NCI-H2029 (cell line): ENCODE results near the gene FNDC11.
"Not testable (repeated sequence)": the region's sequence is repeated elsewhere in the genome, so short reads cannot be mapped to it uniquely, and the experiment has no call there.

ENCODE experiments used
- DNase-seq: peaks from one replicate; lab custom pipeline; 2025; lab: John Stamatoyannopoulos, UW

Gene FNDC11

GRCh38 chr20:63553933-63554290, at the start of gene FNDC11:
Gene FNDC11 (plus strand): TSS chr20:63554159. CDS start chr20:63555664, 1,505 bp downstream.
- no peak for DNase-seq

DNA sequence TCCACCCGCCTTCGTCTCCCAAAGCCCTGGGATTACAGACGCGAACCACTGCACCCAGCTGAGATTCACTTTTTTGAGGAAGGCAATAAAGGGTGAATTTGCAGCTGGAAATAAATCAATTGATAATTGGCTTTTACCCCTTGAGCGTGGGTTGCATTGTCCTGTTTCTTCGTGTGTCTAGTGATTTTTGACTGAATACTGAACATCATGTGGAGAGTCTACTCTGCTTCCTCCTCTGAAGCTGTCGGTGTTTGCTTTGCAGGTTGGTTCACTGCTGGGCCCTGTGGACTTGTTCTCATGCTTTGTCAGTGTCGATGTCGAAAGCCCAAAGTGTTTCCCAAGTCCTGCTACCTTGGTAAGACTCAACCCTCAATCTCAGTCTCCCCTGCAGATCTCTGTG, 49.3 kb upstream of the FNDC11 start:
- DNase-seq, result no peak

DNA sequence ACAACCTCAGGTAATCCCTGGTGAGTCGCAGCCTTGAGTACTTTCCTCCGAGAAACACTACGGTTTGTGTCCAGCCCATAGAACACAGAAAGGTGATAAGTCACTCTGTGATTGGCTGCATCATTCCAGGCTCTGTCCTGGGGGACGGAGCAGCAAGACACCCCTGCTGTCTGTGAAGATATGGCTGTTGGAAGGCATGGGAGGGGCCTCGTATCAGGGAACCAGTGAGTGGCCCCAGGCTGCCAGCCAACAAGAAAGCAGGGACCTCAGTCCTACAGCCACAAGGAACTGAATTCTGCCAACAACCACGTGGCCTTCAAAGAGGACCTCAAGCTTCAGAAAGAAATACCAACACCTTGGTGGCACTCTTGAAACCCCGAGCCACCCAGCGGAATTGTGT, 48.7 kb upstream of the FNDC11 start:
- no peak for DNase-seq

GRCh38 chr20:63505723-63506122, 48.2 kb upstream of the FNDC11 start:
- no peak for DNase-seq

- no peak for DNase-seq
Observed at GRCh38 chr20:63507083-63507743, 46.7 kb upstream of the FNDC11 start.

DNA sequence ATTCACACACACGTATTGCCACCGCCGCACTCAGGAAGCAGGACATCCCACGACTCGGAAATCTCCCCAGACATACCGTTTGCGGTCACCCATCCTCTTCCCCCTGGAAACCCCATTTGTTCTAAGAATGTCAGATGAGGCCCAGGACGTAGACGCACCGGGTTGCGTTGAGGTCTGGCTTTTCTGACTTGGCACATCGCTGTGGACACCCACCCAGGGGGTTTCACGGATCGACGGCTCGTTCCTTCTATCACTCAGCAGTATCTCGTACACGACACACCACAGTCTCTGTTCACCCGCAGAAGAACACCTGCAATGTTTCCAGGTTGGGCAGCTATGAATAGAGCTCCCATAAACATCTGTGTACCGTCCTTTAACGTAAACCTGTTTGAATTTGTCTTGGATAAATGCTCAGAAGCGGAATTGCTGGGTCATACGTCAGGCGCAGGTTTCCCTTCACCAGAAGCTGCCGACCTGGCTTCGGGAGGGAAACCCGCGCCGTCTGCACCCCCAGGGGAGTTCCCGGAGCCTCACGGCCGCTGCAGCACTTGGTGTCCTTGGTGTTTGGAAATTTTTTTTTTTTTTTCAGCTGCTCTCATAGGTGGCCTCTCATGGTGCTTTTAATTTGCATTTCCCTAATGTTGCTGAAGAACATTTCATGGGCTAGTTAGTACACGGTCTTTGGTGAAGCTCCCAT, 45.7 kb upstream of the FNDC11 start:
- DNase-seq, result no peak

GRCh38 chr20:63509088-63509564, 44.8 kb upstream of the FNDC11 start:
- no peak for DNase-seq

DNA sequence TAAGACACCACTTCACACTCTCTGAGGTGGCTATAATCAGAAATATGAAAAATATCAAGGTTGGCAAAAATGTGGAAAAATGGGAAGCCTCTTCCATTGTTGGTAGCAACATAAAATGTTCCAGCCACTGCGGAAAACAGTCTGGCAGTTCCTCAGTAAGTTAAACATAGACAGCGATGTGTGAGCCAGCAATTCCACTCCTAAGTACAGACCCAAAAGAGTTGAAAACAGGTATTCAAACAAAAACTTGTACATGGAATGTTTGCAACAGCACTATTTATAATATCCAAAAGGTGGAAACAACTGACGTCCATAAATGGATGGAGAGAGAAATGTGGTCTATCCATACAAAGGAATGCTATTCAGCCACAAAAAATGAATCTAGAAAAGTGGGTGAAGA, 40.8 kb upstream of the FNDC11 start:
- no peak for DNase-seq

DNA sequence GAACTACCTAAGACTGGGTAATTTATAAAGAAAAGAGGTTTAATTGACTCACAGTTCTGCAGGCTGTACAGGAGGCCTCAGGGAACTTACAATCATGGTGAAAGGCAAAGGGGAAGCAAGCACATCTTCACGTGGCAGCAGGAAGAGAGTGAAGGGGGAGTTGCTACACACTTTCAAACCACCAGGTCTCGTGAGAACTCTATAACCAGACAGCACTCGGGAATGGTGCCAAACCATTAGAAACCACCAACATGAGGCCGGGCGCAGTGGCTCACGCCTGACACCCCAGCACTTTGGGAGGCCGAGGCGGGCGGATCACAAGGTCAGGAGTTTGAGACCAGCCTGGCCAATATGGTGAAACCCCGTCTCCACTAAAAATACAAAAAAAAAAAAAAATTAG, 39.4 kb upstream of the FNDC11 start:
- not testable (repeated sequence) for DNase-seq

- DNase-seq, result no peak
Observed at GRCh38 chr20:63517376-63518309, 36.3 kb upstream of the FNDC11 start.

DNA sequence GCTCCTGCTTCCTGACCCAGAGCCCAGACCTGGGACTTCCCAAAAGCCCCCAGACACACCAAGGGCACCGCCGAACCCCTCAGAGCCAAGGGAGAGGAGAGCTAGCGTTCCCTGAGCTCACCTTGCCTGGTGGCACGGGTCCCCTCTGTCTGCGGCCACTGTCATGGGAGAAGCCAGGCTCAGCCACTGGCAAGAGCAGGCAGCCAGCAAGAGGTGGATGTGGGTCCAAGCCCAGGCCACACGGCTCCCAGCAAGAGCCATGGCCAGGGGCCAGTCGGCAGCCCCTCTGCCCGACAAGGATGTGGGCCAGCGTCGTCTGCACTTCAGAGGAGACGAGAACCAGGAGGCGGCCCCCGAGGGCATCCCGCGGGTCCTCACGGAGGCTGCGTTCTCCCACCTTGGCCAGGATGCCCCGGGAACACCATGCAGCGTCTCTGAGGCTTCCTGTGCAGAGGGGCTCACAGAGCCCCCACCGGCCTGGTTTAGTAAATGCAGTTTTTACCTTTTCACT, 35.6 kb upstream of the FNDC11 start:
- no peak for DNase-seq

DNA sequence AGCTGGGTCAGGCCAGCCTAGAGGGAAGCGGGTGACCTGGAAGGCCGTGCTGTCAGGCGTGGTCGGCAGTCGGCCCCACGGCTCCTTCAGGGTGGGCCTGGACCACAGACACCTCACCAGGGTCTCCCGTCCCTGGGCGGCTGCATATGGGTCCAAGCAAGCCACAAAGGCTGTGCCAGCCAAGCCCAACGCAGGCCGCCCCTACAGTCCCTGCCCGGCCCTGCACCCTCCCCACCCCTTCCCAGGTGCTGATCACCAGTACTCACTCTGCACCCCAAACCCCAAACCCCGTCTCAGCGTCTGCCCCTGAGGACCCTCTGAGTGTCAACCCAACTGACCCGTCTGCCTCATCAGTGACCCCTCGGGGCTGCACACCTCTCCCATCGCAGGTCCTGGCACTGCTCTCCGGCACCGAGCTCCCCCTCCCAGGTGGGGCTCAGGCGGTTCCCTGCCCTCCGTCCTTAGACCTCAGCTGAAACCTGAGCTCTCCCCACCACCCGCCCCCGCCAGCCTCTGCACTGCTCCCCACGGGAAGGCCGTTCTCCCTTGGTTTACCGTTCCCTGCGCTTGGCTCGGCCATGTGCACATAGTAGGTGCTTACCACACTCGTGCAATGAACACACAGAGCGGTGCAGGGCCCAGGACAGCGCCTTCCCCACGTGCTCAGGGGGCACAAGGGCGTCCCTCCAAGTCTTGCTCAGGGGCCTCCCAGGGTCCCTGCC, 34.9 kb upstream of the FNDC11 start:
- DNase-seq, result no peak

GRCh38 chr20:63519668-63520503, 34.1 kb upstream of the FNDC11 start:
- DNase-seq, result no peak

DNA sequence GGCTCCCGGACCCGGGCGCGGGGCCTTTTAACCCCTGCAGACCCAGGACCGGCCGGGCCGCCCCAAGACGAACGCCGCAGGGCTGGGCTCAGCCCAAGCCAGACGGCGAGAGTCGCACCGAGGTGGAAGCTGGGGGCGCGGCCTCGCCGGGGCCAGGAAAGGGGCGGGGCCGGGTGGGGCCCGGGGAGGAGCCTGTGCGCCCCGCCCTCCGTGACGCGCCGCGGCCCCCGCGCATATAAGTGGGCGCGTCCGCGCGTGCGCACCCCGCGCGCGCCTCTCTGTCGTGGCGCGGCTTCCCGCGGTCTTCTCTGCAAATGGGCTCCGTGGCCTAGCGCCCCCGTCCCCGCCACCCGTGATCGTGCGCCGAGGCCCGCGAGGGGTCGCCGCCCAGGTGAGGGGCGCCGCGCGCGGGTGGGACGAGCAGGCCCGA, 33.4 kb upstream of the FNDC11 start, which contains the start of gene PPDPF:
Gene PPDPF (plus strand): TSS at position 262 of the 430 bp plus-strand sequence. CDS start 544 bp downstream, outside the sequence.
- peak; percentile 53 for DNase-seq

DNA sequence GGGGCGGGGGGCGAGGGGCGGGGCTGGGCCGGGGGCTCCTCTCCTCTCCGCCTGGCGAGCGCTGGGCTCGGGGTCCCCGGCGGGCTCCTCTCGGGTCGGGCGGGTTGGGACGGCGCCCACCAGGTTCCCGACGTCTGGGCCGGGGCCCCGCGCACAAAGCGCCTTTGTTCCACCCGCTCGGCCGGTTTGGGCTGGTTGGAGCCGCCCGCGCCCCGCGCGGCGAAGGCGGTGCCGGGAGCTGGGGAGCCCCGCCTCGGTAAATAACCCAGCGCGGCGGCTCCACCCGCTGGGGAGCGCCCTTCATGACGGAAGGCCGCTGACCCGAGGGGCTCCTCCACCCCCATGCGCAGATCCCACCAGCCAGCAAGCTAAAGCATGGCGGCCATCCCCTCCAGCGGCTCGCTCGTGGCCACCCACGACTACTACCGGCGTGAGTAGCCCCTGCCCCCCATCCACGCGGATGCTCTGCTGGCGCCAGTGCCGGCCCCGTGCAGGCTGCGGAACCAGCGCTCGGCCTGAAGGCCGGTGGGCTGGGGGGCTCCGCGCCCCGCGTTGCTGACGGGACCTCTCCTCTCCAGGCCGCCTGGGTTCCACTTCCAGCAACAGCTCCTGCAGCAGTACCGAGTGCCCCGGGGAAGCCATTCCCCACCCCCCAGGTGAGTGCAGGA, 32.9 kb upstream of the FNDC11 start:
- peak; percentile 55 for DNase-seq

GRCh38 chr20:63521602-63522001, 32.4 kb upstream of the FNDC11 start:
- no peak for DNase-seq

GRCh38 chr20:63522091-63522868, 31.7 kb upstream of the FNDC11 start:
- DNase-seq, result no peak

DNA sequence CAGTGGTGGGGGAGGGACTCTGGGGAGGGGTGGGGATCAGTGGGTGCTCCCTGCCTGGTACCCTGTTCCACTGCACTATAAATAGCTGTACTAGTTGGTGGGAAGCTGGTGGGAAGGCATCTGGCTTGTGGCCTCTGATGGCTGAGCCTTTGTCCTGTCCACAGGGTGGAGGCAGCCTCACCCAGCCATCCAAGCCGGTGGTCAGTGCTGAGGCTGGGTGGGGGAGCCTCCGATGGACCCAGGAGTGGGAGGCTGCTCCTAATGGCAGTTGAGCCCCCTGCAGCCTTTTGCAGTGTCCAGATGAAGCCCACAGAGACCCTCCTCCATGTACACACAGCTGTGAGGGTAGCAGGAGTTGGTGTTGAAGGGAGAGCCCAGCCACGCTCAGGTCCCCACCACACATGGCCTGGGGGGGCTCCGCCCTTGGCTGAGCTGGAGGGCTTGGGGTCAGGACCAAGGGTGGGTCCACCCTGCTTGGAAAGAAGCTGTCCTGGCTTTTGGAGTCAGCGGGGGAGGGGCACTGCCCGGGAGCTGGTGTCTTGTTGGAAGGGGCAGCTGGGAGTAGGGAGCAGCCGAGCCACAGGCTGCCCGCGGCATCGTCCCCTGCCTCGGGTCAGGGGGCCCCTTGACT, 30.9 kb upstream of the FNDC11 start:
- DNase-seq, result no peak

- no peak for DNase-seq
Observed at GRCh38 chr20:63525185-63525584, 28.8 kb upstream of the FNDC11 start.
